Smooth muscle cell of the brain vasculature (primary cell): ENCODE data around the gene C11orf58.

ENCODE experiments used
- DNase-seq: peaks from one replicate; pipeline ENCODE4 v3.0.0-alpha.2; 2012; ENCODE audit warnings: low read depth, low spot score

C11orf58 gene

DNA sequence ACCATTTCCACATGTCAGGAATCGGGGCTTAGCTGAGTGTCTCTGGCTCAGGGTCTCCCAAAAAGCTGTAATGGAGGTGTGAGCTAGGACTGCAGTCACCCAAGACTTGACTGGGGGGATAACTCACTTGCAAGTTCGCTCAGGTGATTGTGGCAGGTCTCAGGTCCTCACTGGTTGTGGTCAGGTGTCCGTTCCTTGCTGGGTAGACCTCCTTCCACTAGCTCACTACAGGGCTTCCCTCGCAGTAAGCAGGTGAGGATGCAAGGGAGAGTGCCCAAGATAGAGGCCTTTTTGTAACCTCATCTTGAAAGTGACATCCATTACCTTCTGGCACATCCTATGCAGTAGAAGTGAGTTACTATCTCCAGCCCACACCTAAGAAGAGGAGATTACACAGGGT lies 29.5 kb downstream of the C11orf58 start:
- no peak for DNase-seq

DNA sequence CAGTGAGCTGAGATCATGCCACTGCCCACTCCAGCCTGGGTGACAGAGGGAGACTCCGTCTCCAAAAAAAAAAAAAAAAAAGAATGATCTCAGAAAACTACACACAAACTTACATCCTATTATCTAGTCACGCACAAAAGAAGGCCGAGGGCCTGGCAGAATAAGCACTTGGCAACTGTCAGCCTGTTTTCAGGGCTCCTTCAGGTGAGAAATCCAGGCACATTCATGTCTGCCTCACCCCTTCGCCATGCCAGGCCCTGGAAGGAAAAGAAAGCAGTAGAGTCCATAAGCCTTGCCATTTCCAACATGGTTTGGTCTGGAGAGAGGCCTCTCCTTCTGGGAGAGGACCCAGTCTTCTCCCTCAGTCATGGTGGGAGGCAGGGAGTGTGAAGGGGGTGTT lies 30.9 kb downstream of the C11orf58 start:
- DNase-seq, result no peak

- no peak for DNase-seq
Measured at GRCh38 chr11:16770016-16770415, 31.6 kb downstream of the C11orf58 start.

GRCh38 chr11:16771350-16772140 lies 33.1 kb downstream of the C11orf58 start:
- DNase-seq, result no peak

DNA sequence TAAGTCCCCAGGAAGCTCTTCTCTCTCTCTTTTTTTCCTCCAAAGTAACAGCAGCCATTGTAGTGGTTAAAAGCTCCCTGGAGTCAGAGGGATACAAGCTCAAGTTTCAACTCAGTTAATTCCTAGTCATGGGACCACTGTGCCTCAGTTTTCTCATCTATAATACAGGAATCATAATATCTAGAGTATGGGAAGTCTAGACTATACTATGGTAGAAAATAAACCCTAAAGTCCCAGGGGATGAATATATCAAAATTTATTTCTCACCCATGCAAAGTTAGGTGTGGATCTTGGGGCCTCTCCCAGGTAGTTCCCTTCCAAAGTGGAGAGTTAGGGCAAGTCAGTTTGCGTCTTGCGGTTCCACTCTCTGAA lies 33.7 kb downstream of the C11orf58 start:
- DNase-seq, result no peak

DNA sequence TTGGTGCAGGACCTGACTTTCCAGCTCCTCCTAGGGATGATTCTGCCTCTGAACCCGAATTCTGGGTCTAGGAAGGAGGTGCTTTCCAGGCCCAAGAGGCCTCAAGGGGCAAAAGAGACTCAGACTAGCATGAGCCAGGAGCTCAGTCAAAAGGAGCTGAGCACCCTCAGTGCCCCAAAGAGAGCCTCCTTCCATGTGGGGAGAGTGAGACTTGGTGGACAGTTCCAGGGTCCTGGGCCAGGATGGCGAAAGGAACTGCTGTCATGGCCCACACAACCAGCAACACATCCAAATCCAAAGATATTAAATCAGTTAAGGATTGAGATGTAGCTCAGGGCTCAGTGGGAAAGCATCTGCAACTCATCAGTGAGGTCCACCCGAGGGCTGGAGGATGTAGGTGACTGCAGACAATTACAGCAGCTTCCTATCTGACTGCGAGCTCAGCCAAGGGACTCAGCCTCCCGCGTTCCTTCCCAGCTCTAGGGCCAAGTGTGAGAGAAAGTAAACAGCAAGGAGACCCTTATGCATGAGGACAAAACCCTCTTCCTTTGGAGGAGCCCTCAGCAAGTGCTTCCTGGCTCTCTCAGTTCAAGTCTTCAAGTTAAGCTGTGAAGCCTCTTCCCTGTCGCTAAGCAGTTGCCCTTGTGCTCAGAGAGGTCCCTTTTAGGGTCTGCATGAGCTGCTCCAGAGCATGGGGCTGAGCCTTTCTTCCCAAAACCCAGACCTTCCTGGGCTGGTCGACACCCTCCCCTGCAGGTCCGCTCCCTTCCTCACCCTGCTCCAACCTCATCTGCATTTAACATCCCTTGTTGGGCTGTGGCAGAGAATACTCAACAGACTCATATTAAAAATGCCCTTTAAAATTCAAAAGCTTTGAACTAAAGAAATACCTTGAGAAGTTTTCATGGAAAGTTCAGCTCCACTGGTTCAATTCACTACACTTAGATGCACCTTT lies 35.8 kb downstream of the C11orf58 start:
- DNase-seq, result no peak

DNA sequence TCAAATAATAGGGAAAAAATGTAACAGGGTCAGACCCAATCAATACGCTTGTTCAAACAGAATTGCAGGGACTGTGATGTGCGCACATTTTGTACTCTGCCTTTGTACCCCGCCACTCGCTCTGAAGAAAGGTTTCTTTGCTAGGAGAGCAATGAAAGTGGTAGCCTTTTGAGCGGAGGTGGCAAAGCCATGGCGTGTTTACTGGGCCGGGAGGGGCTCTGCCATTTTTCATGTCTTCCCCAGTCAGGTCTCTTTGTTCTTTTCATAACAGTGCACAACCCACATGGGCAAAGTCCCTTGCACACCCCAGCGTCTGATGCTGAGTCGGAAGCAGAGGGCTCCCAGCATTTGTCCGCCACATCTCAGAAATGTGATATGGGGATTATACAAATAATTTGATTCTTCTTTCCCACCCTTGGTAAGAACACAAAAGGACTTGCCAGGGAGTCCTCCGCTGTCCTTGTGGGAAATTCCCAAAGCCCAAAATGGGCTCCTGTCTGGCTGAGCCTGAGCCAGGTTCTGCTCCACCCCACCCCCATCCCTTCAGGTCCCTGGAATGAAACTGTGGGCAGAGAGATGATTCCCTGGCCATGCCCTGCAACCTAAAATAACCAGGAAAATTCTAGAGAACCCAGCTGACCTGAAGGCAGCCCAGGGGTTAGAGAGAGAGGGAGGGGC lies 36.6 kb downstream of the C11orf58 start:
- no peak for DNase-seq

- DNase-seq, result no peak
Measured at GRCh38 chr11:16775614-16776283, 37.3 kb downstream of the C11orf58 start.

- no peak for DNase-seq
Measured at GRCh38 chr11:16776711-16777612, 38.5 kb downstream of the C11orf58 start.

DNA sequence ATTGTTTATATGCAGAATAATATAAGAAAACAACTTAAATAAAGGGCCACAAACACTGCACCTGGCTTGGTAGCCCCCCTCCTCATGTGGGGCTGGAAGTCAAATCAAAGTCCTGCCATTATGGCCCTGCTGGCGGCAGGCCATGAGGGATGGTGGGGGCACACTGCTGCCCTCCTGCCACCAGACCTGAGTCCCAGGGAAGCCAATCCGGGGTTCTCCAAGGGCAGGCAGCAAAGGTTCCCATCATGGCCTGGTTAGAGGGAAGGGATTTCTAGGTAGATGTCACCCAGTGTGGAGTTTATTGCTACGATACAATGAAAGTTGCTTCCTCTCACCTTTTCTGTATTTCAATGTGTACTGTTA lies 39.1 kb downstream of the C11orf58 start:
- DNase-seq, result no peak

- no peak for DNase-seq
Measured at GRCh38 chr11:16778286-16778685, 39.8 kb downstream of the C11orf58 start.

GRCh38 chr11:16778876-16779275 lies 40.4 kb downstream of the C11orf58 start:
- no peak for DNase-seq

DNA sequence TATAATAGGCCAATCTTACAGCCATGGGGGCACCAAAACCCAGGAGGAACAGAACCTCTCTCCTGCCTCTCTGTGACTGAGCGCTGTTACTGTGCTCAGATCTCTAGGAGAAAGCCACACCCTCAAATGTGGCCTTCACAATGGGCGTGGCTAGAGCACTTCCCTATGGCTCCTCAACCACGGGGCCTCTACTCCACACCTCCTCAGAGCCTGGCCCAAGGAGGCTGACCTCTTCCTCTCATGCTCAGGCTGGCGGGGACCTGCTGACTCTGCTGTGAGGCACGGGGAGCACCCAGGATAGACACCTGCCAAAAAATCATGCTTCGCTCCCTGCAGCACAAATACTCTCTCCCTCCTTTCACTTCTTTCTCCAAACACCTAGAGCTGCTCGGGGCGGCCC lies 41.0 kb downstream of the C11orf58 start:
- no peak for DNase-seq

GRCh38 chr11:16780146-16780545 lies 41.7 kb downstream of the C11orf58 start:
- no peak for DNase-seq

DNA sequence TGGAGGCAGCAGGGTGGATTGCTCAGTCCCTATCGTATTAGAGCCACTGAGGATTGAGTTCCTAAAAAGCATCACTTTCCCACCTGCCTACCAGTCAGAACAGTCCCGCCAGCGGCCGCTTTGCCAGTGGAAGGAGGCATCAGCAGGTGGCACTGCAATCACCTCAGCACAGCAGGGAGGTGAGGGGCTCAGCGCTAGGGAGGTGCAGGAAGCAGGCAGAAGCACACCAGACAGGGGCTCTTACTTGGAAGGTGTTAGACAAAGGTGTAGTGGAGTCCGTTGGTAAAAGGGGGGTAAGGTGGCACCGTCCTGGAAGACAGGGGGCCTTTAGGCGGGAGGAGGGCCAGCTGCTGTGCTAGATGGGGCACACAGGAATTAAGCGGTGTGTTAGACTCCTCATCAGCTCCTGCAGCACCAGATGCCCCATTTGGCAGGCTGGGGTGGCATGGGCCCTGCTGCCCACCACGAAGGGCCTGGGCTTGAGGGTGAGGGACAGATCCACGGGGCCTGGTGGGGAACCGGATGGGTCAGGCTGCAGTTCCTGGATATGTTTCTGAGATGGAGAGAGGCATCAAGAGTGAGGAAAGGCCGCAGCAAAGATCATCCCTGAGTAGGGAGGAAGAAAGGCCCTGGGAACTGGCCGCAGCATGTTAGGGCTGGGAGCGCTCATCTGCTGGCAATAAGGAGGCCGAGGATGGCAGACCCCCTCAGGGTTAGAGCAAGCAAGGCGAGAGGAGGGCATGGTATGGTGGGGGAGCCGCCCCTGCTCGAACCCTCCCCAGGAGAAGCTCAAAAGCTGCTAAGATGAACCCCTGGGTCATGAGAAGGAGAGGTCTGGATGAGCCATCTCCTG lies 42.5 kb downstream of the C11orf58 start:
- DNase-seq, result no peak

DNA sequence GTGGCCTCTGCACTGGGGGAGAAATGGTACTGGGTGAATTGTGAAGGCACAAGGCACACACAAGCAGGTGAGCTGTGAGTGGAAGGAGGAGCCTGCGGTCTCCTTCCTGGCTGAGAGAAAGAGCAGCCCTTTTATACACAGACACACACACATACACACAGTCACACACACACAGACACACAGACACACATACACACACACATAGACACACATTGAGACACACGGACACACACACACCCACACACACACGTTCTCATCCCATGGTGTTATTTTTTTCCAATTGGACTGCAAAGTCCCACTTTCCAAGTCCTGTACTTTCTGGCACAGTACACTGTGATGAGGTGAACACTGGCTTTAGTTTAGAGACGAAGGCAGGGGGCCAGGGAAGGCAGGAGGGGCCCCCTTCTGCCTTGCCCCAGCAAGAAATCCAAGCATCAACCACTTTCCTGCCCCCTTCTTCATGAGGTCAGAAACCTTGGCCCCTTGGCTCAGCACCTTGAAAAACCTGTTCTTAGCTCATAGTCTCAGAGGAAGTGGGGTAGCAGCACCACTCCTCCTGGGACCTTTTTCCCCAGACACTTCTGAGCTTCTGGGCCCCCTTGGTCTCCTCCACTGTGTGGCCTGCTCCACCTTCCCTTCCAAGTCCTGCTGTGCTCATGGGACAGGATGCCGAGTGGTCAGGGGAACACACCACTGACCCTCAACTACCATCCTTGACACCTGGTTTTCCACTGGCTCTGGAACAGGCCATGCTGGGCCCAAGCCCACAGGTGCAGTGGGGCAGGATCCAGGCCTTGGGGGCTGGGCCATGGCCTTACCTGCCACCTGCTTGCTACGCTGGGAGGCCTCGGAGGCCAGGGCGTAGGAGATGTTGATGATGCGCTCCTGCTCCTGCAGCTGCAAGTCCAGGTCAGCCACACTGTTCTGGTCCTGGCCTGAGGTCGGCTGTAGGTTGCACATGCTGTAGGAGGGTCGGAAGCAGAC lies 43.8 kb downstream of the C11orf58 start:
- no peak for DNase-seq

DNA sequence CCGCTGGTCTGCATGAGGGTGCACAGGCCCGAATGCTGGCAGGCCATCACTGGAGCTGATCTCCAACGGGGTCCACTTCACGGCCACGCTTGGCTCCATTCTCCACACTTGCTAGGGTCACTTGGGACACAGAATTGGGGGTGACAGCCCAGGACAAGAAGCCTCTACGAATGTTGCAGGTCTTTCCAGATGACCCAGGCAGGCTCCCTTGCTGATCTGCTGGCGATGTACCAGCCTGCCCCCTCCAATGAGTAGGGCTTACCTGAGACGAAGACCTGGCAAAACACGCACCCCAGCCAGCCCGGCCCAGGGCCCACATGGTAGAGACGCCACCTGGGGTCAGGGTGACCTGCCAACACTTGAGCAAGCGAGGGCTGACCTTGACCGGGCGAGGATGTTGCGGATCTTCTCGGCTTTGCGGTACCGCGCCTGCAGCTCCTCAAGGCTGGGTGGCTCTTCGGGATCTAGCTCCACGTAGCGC lies 44.9 kb downstream of the C11orf58 start:
- no peak for DNase-seq

DNA sequence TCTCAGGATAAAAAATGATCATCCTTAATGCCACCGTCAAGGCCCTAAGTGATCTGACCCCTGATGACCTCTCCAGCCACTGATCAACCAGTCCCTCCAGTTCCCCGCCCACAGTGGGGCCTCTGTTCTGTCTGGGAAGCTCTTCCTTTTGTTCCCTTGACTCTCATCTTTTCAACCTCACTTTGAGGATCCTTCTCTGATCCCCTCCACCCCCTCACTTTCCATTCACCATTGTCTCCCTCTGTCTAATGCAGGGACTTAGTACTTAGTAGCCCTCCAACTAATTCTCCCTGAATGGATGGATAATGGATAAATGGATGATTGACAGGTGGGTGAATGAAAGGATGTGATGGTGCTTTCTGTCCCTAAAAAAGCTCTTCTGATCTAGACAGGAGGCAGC lies 45.6 kb downstream of the C11orf58 start:
- DNase-seq, result no peak
